Effector CD8-positive, alpha-beta T cell (primary cell): ENCODE measurements around the gene TIMP3.
"Not testable (repeated sequence)": the region's sequence is repeated elsewhere in the genome, so short reads cannot be mapped to it uniquely, and the experiment has no call there.

Experiments
- DNase-seq: peaks from one replicate; lab custom pipeline; 2025; lab: John Stamatoyannopoulos, UW
- total RNA-seq, 4 experiments: gene quantifications; one replicate each; lab custom pipeline; 2026; lab: John Stamatoyannopoulos, UW

The TIMP3 gene
- 0 to 0.91 (median 0) reads per million in 4 experiments for total RNA-seq

GRCh38 chr22:32801537-32802236 lies at the start of gene TIMP3:
TIMP3 (plus strand) TSS chr22:32801705; CDS start chr22:32802002, 297 bp downstream.
- DNase-seq = no peak

DNA sequence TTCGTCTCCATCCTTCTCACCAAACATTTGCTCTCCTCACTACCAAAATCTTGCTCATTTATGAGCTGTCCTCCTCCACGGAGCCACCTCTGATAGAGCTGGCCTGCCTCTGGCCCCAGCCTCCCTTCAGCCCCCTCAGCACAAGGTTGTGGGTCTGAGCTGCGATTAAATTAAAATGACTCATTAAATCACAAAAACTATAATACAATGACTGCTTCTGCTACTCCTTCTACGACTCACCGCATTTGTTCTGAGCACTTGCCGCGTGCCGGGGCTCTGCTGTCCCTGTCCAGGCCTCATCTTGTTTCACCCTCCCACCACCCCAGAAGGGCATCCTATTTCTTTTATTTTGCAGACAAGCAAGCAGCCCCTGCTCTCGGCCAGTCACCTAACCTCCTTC lies 49.2 kb upstream of the TIMP3 start:
- DNase-seq = no peak

- no peak for DNase-seq
These were observed 48.5 kb upstream of the TIMP3 start for GRCh38 chr22:32752816-32753520.

GRCh38 chr22:32753591-32753990 lies 47.9 kb upstream of the TIMP3 start:
- no peak for DNase-seq

GRCh38 chr22:32754413-32755041 lies 47.0 kb upstream of the TIMP3 start:
- no peak for DNase-seq

DNA sequence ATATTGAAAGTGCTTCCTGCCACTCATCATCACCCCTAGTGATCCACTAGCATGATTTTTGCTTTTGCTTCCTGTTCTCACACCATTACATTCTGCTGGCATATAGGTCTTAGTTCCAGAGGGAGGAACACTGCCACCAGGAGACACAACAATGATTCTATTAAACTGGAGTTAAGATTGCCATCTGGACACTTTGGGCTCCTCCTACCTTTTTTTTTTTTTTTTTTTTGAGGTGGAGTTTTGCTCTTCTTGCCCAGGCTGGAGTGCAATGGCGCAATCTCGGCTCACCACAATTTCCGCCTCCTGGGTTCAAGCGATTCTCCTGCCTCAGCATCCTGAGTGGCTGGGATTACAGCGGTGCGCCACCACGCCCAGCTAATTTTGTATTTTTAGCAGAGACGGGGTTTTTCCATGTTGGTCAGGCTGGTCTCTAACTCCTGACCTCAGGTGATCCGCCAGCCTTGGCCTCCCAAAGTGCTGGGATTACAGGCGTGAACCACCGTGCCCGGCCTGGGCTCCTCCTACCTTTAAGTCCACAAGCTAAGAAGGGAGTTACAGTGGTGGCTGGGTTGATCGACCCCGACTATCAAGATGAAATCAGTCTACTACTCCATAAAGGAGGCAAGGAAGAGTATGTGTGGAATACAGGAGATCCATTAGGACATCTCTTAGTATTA lies 44.3 kb upstream of the TIMP3 start:
- DNase-seq = not testable (repeated sequence)

- DNase-seq = no peak
These were observed 42.6 kb upstream of the TIMP3 start for GRCh38 chr22:32758866-32759385.

- no peak for DNase-seq
These were observed 41.1 kb upstream of the TIMP3 start for GRCh38 chr22:32760396-32760795.

DNA sequence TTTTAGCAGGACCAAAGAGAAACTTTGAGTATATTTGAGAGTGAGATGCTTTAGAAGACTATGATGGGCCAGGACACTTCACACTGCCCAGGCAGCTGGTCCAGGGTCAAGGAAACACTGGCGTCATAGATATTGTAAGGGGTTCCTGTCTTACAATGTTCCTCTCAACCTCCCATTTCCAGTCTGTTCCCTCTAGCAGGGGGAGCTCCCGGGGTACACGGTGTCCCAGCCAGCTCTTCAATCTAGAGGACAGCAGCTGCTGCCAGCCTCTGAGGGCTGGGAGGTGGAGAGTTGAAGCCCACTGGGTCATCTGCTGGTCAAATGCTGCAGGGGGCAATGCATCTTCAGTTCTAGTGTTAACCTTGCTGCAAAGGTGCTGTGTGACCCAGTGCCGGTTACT lies 40.7 kb upstream of the TIMP3 start:
- no peak for DNase-seq

- DNase-seq = no peak
These were observed 40.1 kb upstream of the TIMP3 start for GRCh38 chr22:32761251-32761903.

DNA sequence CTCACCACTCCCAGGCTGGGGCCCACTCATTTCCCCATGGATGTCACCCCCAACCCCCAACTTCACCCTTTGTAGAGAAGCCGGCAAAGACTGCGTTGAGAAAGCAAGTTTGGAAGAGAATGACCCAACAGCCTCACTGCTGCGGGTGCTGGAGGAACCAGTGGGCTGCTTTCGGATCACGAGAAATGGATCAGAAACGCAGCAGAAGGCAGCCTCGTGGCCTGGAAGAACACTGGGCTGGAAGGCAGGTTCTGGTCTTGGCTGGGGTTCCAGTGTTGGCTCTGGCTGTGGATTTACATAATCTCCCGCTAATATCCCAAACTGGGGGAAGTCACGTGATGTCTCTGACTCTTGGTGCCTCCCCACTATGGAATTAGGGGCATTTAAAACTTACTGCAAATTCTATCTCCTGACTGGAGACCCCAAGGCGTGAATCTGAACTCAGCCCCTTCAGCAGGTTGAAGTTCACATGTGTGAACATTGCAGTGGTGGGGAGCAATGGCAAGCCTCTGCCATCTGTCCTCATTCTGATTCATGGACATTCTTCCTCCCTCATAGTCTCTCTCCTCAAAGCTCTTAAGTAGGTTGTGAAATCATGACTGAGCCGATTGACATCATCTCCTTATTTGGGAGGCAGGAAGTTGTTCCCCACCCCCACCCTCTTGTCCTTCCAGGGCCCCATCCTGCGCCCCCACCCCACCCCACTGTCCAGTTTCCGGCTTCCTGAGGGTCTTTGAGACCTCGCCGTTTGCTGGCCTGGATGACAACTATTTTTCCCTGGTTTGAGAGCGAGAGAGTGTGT lies 37.0 kb upstream of the TIMP3 start:
- no peak for DNase-seq

DNA sequence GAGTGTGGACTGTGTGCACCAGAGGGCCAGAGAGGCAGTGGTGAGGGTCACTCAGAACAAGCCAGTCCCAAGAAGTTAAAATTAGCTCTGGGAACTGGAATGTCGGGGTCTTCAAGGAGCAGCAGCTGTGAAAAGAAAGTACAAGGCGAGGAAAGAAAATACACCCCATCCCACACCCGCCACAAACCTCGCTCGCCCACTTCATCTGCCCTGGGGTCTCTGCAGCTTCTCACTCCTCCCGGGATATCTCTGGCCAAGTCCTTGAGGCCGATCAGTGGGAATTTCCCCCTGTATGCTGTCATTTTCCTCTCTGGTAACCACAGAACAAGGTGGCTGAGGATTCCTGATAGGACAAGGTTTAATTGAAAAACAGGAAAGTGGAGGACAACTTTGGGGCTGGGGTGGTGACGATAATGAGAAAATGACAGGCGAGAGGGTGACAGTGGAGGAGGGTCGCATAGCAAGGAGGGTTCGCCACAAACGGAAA lies 36.3 kb upstream of the TIMP3 start:
- no peak for DNase-seq

DNA sequence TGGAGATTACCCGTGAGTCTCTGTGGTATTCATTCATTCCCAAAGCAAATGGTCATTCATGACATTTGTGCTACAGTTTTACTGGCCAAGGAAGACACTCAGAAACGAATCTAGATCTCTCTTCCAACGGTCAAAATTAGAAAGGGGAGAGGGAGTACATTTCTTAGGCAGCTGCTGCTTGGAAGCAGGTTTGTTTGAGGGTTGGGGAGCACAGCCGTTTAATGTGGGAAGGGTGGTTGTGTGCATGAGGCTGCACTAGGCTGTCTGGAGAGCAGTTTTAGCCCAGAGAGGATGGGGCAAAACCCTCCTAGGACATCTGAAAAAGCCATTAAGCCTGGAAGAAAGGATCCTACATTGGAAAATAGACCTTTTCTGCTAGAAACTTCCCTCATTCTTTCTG lies 29.7 kb upstream of the TIMP3 start:
- DNase-seq = no peak

DNA sequence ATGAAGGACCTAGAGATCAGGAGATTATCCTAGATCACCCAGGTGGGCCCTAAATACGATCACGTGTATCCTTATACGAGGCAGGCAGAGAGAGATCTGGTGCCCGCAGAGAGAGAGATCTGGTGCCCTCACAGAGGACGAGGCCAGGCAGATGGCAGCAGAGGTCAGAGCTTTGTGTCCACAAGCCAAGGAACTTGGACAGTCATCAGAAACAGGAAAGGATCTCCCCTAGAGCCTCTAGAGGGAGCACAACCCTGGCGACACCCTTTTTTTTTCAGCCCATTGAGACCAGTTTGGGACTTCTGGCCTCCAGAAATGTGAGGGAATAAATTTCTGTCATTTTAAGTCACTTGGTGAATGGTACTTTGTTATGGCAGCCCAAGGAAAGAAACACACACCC lies 25.5 kb upstream of the TIMP3 start:
- no peak for DNase-seq

DNA sequence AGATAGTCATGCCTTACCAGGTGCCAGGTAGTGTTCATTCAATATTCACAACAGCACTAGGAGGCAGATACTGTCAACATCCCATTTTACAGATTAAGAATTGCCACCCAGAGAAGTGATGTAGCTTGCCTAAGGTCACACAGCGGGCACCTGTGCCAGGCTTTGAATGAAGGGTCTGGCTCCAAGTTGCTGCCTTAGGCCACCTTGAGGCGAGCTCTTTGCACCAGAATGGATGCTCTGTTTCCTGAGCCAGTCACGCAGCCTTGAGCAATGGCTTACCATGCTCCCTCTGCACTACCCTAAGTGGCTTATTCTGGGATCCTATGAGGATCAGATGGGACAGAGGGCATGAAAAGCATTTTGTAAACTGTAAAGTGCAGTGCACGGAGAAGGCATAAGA lies 25.1 kb upstream of the TIMP3 start:
- no peak for DNase-seq

DNA sequence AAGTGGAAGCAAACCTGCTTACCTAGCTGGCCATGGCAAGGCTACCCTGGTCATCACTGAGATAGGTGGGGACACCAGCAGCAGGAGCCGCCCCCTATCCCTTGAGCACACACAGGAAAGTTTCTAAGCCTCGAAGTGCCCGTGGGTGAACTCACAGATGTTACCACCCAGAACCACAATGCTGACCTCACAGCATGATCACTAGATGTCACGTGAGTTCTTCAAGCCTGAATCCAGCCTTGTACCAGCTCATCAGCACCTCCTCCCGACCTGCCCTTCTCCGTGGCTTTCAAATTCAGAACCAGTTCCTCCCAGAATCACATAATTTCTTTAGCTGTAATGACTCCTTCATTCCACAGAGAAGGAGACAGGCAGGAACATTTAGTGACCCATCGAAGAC lies 24.7 kb upstream of the TIMP3 start:
- DNase-seq = no peak

DNA sequence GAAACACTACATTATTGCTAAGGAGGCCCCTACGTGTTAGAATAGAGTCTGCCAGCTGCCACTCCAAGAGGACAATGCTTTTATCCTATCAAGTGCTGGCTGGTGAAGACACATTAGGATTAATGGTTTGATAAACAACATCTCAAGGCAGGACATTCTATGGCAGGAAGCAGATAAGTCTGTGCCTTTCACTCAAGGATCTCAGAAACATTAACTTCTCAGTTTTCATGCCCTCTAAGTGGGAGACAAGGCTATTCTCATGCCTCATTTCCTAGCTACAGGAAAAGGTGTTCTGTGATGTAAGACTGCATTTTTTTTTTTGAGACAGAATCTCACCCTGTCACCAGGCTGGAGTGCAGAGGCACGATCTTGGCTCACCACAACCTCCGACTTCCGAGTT lies 23.5 kb upstream of the TIMP3 start:
- DNase-seq = no peak

GRCh38 chr22:32780726-32781310 lies 20.7 kb upstream of the TIMP3 start:
- DNase-seq = no peak

- no peak for DNase-seq
These were observed 19.8 kb upstream of the TIMP3 start for GRCh38 chr22:32781695-32782094.

DNA sequence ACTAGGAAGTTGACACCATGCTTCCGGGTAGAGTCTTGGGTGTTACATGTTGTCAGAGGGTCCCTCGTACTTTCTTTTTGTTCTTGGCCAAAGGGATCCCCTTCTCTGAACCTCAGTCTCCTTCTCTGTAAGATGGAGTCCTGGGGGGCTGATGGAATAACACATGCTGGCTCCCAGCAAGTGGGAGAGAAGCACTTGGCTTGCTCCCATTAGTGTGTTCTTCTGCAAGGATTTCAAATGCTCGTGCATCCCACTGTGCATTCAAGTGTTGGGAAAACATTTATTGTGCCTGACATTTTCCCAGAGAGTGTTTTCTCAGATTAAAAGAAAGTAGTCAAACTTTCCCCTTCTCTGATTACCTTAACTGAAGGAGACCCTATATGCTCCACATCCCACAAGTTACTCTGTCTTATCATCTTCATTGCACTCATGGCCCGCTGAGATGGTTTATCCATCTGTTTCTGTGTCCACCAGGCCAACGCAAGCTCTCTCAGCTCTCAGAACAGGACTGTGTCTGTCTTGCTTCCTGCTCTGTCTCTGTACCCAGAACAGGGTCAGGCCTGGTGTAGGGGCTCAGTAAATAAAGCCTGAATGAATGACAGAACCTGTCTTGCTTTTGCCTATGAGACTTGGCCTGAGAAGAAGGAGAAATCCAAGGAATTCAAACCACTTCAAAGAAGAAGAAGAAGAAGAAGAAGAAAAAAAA lies 16.0 kb upstream of the TIMP3 start:
- DNase-seq = no peak
